HG02678 (cell line): ENCODE measurements around the gene TTBK1.

ENCODE experiments used
- ATAC-seq: cut with Tn5 transposase; IDR thresholded peaks from one replicate; pipeline ENCODE4 v1.9.1; 2021; ENCODE audit warnings: mild to moderate bottlenecking, moderate library complexity; ENCODE audit not compliant: unreplicated experiment

The TTBK1 gene

DNA sequence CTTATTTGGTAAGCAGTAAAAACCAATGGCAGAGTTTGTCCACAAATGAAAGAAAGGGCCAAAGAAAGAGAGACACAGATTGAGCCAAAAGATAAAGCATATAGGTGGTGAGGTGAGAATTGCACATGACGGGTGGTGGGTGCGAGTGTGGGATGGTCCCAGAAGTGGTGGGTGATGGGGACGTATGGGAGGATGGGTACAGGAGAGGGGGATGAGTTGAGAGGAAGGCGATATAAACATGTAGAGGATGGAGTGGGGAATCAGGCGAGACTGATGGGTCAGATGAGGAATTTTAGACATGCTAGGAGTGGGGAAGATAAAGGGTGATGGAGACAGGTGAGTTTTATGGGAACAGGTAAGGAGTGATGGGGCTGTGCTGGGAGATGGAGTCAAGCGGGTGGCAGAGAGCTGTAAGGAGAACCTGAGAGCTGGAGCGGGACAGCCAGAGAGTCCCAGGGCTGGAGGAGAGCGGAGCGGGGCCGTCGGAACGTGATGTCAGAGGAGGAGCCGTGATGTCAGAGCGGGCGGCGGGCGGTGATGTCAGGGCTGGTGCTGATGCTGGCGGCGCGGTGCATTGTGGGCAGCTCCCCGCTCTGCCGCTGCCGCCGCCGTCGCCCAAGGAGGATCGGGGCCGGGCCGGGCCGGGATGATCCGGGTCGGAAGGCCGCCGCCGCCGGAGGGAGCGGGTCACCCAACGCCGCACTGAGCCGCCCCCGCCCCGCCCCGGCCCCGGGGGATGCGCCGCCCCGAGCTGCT lies at the start of gene TTBK1:
TSS of gene TTBK1 (plus strand) at position 574 of the 756 bp plus-strand sequence. CDS start 3,180 bp downstream, outside the sequence.
- ATAC-seq = no peak

- ATAC-seq = no peak
Measured at GRCh38 chr6:43193929-43194328, 49.4 kb upstream of the TTBK1 start.

- no peak for ATAC-seq
Measured at GRCh38 chr6:43196337-43196736, 46.9 kb upstream of the TTBK1 start.

GRCh38 chr6:43199912-43200311 lies 43.4 kb upstream of the TTBK1 start:
- no peak for ATAC-seq

DNA sequence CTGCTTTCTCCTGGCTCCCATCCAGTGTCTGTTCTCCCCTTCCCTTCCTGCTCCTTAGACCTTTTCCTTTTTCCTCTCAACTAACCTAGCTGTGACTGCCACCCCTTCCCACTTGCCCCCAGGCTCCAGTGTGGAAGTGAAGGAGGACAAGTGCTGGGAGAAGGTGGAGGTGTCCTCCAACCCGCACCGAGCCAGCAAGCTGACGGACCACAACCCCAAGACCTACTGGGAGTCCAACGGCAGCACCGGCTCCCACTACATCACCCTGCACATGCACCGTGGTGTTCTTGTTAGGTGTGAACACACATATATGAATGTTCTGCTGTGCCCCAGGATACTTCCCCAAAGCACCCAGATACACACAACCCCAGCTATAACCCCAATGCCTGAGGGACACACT lies 42.7 kb upstream of the TTBK1 start:
- ATAC-seq = no peak

DNA sequence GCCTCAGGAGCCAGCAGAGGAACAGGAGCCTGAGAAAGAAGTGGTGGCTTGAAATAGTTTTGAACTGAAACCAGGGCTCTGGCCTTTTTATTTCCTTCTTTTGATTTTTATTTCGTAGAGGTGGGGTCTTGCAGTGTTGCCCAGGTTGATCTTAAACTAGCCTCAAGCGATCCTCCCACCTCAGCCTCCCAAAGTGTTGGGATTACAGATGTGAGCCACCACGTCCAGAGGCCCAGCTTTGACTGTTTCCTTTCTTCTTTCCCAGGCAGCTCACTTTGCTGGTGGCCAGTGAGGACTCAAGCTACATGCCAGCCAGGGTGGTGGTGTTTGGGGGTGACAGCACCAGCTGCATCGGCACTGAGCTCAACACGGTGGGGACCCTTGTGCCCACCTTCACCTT lies 40.8 kb upstream of the TTBK1 start:
- ATAC-seq = no peak

DNA sequence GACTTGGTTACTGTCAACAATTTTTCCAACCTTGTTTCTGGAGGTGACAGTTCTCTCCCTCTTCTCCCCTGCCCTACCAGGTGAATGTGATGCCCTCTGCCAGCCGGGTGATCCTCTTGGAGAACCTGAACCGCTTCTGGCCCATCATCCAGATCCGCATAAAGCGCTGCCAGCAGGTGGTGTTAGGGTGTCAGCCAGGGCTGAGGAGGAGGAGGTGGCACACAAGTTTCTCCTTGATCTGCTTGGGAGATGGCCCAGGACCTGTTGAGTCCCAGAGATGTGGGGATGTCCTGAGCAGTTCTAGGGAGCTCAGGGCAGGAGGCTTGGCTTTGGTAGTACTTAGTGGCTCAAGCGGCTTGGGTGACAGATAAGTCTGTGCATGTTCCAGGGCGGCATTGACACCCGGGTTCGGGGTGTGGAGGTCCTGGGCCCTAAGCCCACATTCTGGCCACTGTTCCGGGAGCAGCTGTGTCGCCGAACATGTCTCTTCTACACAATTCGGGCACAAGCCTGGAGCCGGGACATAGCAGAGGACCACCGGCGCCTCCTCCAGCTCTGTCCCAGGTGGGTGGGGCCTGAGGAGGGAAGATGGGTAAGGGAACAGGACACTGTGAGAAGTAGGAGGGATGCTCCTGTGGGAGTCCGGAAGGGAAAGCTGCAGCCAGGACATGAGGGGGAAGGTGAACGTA lies 40.1 kb upstream of the TTBK1 start:
- no peak for ATAC-seq

- no peak for ATAC-seq
Measured at GRCh38 chr6:43203718-43204095, 39.6 kb upstream of the TTBK1 start.

DNA sequence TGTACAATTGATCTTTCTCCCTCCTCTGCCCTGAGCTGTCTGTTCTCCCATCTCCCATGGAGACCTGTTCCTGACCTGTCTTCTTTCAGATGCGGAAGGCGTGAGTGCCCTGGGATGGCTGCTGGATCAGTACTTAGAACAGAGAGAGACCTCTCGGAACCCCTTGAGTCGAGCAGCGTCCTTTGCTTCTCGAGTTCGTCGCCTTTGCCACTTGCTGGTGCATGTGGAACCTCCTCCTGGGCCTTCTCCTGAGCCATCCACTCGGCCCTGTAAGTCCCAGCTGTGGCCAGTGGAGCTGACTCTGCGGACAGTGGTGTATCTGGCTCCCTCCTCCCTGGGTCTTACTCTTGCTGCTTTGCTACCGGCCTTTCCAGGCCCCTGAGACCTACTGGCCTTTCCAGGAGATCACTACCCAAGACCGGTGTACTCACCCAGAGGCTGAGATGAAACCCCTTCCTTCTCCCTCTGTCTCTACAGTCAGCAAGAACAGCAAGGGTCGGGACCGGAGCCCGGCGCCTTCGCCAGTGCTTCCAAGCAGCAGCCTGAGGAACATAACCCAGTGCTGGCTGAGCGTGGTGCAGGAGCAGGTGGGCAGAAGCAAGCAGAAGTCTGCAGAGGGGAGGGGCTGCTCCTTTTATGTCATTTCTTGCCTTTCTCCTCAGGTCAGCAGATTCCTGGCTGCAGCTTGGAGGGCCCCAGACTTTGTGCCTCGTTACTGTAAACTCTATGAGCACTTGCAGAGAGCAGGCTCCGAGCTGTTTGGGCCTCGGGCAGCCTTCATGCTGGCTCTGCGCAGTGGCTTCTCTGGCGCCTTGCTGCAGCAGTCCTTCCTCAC lies 38.8 kb upstream of the TTBK1 start:
- ATAC-seq = no peak

DNA sequence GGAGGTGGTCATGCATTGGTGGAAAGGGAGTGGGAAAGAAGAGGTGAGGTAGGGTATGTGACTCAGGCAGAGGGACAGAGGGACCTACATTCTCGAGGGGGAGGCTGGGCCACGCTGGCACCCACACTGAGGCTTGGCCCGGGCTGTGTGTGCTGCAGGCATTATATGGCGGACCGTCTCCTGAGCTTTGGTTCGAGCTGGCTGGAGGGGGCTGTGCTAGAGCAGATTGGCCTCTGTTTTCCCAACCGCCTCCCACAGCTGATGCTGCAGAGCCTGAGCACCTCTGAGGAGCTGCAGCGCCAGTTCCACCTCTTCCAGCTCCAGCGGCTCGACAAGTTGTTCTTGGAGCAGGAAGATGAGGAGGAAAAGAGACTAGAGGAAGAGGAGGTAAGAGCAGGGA lies 37.4 kb upstream of the TTBK1 start:
- ATAC-seq = no peak

GRCh38 chr6:43207286-43207685 lies 36.0 kb upstream of the TTBK1 start:
- ATAC-seq = no peak

GRCh38 chr6:43211955-43212354 lies 31.3 kb upstream of the TTBK1 start:
- no peak for ATAC-seq

GRCh38 chr6:43213431-43213830 lies 29.9 kb upstream of the TTBK1 start:
- no peak for ATAC-seq

GRCh38 chr6:43215066-43215465 lies 28.2 kb upstream of the TTBK1 start:
- ATAC-seq = no peak

DNA sequence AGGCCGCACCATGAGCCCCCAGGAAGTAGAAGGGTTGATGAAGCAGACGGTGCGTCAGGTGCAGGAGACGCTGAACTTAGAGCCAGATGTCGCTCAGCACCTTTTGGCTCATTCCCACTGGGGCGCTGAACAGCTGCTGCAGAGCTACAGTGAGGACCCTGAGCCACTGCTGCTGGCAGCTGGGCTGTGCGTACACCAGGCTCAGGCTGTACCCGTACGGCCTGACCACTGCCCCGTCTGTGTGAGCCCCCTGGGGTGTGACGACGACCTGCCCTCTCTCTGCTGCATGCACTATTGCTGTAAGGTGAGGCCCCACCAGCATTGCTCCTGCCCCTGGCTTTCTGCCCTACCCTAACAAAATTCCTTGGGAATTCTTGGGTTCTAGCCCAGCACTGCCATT lies 27.1 kb upstream of the TTBK1 start:
- no peak for ATAC-seq

DNA sequence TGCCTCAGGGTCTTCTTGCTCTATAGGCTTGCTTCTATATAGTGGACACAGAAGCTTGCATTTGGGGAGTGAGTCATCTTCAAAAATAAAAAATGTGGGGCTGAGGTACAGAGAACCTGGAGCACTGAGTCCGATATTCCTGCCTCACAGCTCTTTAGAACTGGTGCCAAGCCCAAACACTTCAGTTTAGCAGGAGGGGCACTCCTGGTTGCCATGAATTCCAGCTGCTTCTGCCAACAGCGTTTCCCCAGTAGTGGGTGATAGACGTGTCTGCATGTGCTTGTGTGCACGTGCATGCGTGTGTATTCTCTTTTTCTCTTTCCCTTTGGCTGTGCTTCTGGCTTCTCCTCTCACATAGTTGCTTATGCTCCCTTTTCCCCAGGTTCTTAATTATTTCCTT lies 25.9 kb upstream of the TTBK1 start:
- ATAC-seq = no peak

DNA sequence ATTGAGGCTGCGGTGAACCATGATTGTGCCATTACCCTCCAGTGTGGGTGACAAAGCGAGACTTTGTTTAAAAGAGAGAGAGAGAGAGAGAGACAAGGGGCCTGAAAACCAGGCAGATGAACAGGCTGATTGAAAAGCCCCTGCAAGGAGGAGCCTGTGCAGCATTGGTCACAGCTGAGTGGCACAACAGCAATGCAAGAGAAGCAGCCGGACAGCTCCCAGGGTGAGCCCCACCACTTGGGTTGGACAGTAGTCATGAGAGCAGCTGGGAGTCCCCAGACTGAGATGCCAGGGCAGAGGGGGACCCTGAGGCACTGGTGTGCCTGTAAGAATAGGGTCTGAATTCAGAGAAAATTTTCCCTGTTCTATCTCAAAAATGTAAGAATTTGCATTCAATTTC lies 24.2 kb upstream of the TTBK1 start:
- ATAC-seq = no peak

DNA sequence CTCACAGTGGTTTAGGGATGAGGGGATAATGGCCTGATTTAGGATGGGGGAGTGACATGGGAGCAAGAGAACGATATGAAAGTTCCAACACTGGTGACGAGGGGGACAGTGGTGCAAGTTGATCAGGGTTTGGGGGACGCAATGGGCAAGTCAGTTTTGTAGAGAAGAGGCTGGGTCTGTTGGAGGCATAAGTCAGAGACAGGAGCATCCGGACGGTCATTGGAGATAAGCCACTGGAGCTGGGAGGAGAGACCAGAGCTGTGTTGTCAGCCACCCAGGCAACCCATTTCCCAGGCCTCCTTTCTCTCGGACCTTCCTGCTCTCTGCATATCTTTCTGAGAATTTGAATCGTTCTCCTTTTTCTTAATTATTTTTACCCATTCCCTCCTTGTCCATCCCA lies 23.5 kb upstream of the TTBK1 start:
- ATAC-seq = no peak

- no peak for ATAC-seq
Measured at GRCh38 chr6:43220439-43220951, 22.8 kb upstream of the TTBK1 start.

DNA sequence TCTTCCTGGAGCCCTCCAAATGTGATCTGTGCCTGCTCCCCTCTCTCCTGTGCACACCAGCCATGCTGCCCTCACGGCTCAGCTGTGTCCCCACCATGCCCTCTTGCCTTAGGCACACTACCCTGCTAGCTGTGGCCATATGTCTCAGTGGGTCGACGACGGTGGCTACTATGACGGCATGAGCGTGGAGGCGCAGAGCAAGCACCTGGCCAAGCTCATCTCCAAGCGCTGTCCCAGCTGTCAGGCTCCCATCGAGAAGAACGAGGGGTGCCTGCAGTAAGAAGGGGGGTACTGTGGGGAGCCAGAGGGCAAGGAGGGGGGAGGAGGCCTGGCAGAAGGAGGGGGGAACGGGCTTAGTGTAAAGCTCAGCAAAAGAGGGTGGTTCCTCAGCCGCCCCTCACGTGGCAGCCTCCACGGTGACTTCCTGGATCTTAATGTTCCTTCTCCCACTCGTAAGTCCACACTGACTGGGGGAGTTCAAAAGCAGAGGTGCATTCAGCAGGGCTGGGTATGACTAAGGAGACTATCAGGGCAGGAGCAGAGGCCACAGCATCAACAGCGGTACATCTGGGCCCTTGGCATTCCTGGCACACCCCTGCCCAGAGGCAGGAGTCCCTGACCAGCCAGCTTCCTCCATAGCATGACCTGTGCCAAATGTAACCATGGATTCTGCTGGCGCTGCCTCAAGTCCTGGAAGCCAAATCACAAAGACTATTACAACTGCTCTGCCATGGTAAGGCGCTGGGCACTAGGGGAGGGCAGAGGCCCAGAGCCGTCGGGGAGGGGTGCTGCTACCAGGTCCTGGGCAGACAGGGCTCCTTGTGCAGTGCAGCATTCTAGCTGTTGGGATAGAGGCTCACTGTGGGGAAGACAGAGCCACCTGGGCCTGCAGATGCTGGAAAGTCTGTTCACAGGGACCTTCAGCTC lies 22.0 kb upstream of the TTBK1 start:
- ATAC-seq = no peak
